DMS53 treated with DMSO at 0.1 percent for 48 hours (cell line): ENCODE measurements around the gene SLC34A3.
"Not testable (repeated sequence)": the region's sequence is repeated elsewhere in the genome, so short reads cannot be mapped to it uniquely, and the experiment has no call there.

ENCODE experiments used
- DNase-seq: peaks from one replicate; lab custom pipeline; 2025; ENCODE audit not compliant: unreplicated experiment; lab: John Stamatoyannopoulos, UW

Gene SLC34A3

GRCh38 chr9:137241490-137242268 is 11.0 kb downstream of the SLC34A3 start:
- no peak for DNase-seq

GRCh38 chr9:137242269-137243203 is 11.8 kb downstream of the SLC34A3 start:
- no peak for DNase-seq

GRCh38 chr9:137243266-137243625 is 12.5 kb downstream of the SLC34A3 start:
- DNase-seq: not testable (repeated sequence)

GRCh38 chr9:137243626-137244485 is 13.2 kb downstream of the SLC34A3 start:
- no peak for DNase-seq

- no peak for DNase-seq
These were observed 14.1 kb downstream of the SLC34A3 start for GRCh38 chr9:137244486-137245449.

- DNase-seq: no peak
These were observed 15.0 kb downstream of the SLC34A3 start for GRCh38 chr9:137245450-137246421.

- no peak for DNase-seq
These were observed 16.6 kb downstream of the SLC34A3 start for GRCh38 chr9:137247135-137247915.

GRCh38 chr9:137247916-137248175 is 17.1 kb downstream of the SLC34A3 start:
- DNase-seq: no peak

GRCh38 chr9:137250329-137251193 is 19.9 kb downstream of the SLC34A3 start:
- no peak for DNase-seq

- DNase-seq: no peak
These were observed 20.4 kb downstream of the SLC34A3 start, which contains the start of gene STPG3 for GRCh38 chr9:137251194-137251461. Gene STPG3 (plus strand): TSS chr9:137251286. CDS start chr9:137251287, 1 bp downstream.

- DNase-seq: no peak
These were observed 21.0 kb downstream of the SLC34A3 start for GRCh38 chr9:137251490-137252268.

GRCh38 chr9:137252555-137253506 is 22.1 kb downstream of the SLC34A3 start:
- no peak for DNase-seq

- DNase-seq: no peak
These were observed 23.3 kb downstream of the SLC34A3 start for GRCh38 chr9:137253717-137254623.

- peak; percentile 68 for DNase-seq
These were observed 24.1 kb downstream of the SLC34A3 start, which contains the start of gene NELFB for GRCh38 chr9:137254624-137255447. Gene NELFB (plus strand): TSS chr9:137255327.
